GM18867 (cell line): ENCODE results near the gene GNAQ.
"Not testable (repeated sequence)": the region's sequence is repeated elsewhere in the genome, so short reads cannot be mapped to it uniquely, and the experiment has no call there.

ENCODE experiments used
- ATAC-seq: cut with Tn5 transposase; IDR thresholded peaks from one replicate; pipeline ENCODE4 v1.9.1; 2021; ENCODE audit warnings: mild to moderate bottlenecking, moderate library complexity; ENCODE audit not compliant: unreplicated experiment

The GNAQ gene

DNA sequence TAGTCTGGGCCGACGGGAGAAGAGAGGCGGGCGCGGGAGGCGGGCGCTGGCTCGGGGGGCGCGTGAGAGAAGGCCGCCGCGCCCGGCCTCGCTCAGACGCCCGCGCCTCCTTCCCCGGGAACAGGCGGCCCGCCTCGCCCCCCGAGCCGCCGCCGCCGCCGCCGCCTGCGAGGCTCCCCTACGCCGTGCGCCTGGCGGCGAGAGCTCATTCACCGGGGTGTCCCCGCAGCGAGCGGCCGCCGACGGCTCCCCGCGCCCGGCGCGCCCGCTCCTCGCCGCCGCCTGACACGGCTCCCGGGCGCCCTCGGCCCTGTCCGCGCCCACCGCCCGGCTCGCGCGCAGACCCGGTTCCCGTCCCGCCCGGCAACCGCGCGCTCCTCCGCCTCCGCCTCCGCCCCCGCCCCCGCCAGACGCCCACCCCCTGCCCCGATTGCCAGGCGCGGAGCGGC is at the start of gene GNAQ:
GNAQ (minus strand) TSS at position 368 of the 449 bp plus-strand sequence. CDS start 576 bp downstream, outside the sequence.
- ATAC-seq = no peak

DNA sequence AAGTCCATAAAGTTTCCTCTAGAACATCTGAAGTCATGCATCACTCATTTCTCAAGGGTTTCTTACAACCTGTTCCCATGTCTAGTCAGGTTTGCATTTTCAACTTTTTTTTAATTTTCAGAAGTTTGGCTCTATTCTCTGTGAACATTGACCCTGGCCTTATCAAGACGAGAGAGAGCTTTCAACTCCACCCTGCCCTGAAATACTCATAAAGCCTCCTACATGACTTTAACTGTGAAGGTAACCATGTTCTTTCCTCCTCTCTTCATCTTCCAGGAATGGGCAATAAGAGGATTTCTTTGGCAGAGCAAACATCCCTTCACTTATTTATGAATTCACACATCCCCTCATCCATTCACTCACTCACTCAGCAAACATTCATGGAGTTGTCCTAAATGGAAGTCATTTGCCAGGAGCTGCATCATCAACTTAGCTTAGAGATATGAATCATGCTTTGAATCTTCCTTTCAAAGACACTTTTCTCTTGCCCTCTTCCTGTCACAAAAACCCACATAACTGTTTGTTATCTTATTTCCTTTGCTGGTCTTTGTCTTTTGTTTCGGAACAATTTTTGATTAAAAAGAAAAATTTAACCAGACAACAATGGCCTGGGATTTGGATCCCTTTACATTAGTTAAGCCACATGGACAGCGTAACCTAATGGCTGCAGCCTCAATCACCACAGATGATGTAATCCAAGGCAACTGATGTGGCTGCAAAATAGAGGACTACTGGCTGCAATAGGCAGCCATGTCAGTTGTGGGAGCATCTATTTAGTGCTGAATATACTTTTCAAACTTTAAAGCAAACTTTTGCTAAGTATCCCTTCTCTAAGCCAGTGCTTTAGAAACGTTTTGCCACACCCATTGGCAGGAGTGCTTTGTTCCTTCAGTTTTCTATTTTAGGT is 43.0 kb upstream of the GNAQ start:
- ATAC-seq = no peak

DNA sequence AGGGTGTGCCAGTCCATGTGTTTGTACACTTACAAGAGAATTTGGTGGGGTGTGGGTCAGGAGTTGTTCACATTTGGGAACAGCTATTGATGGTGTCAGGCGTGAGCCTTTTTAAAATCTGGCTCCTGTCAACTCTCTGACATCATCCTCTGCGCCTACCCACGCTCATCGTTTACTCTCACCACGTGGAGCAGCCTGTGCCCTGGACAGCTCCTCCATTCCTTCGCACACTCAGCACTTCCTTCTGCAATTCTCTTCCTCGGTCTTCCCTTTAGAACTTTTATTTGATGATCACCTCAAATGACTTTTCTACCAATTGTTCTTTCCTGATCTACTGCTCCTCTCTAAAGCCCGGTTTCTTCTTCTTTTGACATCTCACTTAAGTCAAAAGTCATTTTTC is 42.1 kb upstream of the GNAQ start:
- no peak for ATAC-seq

DNA sequence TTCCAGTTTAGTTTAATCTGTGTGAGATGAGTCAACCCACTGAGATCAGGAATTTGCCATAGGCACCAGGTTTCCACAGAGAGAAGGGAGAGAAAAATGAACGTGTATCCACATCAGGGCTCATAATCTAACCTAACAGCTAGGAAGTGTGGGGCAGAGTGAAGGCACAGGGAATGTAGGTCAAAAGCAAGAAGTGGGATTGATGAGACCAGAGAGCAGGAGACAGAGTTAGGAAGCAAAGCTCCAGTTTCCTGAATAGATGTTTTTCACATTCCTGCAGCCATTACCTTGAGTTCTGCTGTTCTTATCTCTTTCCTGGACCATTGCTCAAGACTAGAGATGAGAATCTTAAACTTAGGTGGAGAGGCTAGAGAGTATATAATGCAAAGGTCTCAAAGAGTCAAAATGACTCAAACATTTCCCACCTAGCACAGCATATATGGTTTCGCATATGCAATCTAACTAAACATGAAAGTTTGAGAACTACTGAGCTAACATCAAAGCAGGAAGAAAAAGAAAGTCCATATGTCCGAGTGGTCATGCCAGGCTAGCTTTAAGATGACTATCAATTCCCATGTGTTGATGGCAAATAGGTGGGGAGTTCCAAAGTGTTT is 41.1 kb upstream of the GNAQ start:
- no peak for ATAC-seq

DNA sequence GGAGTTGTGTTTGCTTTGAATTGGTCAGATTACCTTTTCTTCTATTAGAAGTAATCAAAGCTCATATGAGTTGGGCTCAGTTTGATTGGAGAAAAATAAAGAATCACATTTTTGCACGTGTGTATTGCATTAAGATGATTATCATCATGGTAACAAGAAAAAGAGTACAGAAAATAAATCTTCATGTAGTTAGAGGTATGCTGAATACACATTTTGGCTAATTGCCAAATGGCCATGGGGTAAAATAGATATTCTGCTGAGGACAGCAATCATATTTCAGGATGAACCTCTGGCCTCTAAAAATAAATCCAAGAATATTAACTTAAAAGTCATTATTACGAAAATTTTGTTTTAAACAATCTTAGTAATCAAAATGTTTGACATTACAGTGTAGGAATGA is 38.9 kb upstream of the GNAQ start:
- no peak for ATAC-seq

DNA sequence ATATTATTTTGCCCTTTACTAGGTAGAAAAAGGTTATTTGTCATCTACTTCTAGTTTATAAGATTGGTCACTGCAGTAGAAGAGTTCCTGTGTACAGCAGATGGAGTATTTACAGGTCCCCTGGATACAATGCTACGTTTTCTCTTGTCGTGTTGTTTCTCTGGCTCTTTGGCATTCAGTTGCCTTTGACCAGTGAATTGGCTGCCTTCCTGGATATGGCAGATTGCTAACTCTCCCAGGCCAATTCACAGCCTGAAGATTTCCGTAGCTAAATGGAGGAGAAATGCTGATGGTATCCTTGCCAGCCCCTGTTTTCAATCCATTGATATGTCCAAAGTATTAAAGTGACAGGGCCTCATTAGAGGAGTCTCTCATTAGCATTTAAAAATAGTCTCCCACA is 32.5 kb upstream of the GNAQ start:
- ATAC-seq = no peak

DNA sequence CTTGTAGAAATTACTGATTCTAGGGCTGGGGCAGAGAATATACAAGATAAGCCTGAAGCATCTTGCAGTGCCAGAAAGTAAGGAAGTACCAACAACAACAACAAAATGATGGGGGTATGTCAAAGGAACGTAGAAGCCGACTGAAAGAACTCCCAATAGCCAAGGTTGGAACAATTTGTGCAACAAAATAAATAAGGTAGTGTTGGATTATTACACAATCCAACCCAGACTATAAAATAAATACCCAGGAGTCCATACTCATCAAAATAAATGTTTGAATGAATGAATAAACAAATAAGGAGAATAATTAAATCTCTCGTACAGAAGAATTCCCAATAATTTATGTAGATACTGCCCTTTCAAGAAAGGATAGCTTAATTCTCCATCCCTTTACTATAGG is 31.1 kb upstream of the GNAQ start:
- no peak for ATAC-seq

DNA sequence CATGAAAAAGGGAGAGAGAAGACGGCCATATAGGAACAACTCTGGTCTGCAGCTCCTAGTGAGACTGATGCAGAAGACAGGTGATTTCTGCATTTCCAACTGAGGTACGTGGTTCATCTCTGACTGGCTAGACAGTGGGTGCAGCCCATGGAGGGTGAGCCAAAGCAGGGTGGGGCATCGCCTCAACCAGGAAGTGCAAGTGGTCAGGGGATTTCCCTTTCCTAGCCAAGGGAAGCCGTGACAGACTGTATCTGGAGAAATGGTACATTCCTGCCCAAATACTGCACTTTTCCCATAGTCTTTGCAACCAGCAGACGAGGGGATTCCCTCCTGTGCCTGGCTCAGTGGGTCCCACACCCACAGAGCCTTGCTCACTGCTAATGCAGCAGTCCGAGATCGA is 22.6 kb upstream of the GNAQ start:
- ATAC-seq = not testable (repeated sequence)

DNA sequence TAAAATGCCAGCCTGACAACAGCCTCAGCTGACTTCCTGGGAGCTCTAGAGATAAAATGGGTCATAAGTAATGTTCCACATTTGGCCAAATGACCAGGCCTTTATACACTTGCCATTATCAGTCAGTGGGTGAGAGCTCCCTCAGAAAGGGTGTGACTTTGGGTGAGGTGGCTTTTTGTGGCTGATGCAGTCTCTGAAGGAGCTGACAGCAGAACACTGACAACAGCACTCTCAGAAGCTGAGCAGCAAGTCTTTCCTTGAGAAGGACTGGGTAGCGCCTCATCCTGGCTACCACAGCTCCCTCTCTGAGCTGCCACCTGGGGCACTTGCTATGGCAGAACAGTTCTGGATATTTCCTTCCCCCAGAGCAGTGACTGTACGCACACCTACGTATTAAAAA is 22.0 kb upstream of the GNAQ start:
- ATAC-seq = no peak

DNA sequence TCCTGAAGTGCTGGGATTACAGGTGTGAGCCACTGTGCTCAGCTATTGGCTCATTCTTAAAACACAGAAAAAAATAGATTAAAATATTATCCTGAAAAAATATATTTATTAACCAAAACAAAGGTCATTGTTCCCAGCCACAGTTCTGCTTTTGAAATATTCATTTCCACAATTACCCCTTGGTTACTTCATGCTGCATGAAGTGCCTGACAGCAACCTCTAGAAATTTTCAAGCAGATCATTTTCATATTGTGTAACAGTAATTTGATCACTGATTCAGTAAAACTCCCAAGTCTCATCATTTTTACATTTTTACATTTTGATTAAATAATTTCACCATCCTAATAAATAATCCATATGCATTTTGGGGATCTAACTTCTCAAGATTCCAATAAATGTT is 18.8 kb upstream of the GNAQ start:
- ATAC-seq = no peak

DNA sequence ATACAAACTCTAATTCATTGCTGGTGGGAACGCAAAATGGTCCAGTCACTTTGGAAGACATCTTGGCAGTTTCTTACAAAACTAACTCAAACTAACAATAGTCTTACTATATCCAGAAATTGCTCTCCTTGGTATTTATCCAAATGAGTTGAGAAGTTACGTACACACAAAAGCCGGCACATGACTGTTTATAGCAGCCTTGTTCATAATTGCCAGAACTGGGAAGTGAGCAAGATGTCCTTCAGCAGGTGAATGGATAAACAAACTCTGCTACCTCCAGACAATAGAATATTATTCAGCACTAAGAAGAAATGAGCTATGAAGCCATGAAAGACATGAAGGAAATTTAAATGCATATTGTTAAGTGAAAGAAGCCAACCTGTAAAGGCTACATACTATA is 17.9 kb upstream of the GNAQ start:
- ATAC-seq = no peak

DNA sequence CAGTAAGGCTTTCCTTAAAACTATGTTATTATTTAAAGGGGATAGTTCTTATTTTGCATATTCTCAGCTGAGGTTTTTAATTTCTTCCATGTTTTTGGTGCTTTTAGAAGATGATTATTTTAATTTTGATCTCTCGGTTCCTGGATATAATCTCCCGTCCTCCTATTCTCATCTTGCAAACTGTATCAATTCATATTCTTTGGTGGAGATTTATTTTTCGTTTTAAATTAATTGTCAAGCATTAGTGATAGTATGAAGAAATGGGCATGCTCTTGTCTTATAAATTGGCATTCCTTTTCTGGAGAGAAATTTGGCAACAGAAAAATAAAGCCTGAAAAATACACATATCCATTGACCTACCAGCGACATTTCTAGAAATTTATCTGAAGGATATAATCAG is 15.5 kb upstream of the GNAQ start:
- no peak for ATAC-seq

DNA sequence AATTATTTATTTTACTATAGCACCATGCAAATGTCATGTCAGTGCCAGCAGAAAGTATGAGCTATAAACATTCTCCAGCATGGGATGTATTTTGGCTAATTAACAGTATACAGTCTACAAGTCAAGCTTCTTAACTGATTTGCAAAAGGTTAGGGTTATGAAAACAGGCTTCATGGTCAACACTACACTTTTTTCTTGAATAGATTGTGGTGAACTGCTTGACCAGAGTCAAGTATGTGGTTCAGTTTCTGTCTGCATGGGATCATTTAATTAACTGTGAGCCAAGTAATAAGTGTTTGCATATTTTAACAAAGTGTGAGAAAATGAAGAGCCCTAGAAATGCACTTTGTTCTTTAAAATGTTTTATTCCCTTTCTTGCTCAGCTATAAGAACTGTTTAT is 14.5 kb upstream of the GNAQ start:
- no peak for ATAC-seq

DNA sequence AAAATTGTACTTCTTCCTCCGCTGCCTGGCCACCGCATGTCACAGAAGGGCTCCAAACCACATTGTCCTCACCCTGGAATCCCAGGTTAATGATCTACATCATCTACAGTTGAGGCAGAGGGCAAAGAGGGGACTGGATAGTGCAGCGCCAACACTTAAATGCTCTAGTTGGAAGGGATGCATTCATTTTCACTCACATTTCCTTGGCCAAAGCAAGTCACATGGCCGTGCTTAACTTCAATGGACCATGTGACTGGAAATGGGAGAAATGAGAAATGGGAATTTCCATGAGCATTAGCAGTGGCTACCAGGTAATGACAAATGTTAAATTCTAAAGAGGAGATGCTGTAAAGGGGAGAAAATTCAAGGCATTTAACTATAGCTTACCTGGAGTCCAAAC is 13.3 kb upstream of the GNAQ start:
- ATAC-seq = no peak

DNA sequence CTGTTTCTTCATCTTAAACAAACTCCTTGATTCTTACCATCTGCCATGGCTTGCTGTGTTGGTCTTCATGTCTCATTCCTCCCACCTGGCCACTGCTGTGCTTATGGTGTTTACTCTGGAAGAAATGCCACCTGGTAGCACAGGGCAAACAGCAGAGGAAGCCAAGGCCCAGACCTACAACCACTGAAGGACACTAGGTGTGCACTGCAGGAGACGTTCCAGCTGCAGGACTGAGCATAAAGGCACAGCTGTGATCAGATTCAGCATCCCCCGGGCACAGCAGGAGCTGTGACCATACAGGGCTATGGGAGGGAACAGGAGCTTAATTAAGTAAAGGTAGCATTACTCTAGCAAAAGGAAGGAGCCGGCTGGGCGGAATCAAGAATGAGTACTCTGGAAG is 12.6 kb upstream of the GNAQ start:
- ATAC-seq = no peak

DNA sequence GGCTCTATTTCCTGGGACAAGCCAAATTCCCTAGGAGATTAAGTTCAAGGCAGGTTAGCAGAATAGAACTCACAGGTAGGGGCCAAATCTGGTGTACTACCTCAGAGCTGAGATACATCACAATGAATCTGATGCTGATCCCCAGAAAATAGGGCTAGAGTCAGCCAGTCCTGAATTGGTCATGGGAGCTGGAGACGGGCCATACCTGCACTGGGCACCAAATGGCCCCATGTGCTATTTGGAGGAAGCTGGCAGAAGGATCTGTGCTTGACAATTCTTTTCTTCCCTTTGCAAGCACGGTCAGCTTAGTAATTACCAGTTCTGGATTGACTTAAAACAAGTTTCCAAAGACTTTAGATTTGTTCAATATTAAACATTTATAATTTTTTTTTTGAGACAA is 10.4 kb upstream of the GNAQ start:
- ATAC-seq = no peak

DNA sequence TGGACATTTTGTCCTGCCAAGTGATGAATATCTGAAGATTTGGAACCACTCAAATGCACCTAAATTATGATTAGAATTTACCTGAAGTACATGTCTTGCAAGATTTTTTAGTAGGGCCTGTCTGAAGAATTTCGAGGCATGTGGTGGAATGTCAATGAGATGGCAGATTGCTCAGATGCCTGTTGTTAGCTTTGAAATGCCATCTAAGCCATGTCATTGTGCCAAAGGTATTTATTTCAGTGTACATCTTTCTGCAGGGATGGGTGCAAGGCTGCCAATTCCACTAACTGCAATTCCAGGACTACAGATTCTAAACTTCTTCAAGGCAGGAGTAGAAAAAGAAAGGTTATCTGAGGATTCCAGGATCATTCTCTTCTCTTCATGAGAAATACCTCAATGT is 9.1 kb upstream of the GNAQ start:
- no peak for ATAC-seq

DNA sequence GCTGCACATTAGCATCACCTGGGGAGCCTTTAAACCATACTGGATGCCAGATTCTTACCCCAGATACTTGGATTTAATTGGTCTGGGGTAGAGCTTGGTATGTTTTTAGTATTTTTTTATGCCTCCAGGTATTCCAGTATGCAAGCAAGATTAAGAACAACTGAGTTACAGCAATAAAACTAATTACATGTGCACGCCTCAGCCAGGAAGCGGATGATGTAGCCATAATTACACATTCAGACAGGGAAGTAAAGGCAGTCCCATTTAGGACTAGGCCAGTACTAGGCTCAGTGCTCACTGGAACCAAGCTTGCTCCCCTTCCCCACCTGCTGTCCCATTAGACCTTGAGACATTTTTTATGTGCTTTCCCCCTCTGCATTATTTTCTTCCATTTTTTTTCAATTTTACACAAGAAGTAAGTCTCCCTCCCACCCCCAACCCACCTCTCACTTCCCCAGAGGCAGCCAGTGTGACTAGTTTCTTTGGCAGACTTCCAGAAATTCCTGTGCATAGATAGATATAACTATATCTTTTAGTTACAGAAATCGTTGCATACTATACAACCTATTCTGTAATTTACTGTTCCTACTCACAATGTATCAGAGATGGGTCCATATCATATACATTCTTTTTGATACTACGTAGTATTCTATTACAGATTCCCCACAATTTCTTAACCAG is 7.1 kb upstream of the GNAQ start:
- no peak for ATAC-seq

DNA sequence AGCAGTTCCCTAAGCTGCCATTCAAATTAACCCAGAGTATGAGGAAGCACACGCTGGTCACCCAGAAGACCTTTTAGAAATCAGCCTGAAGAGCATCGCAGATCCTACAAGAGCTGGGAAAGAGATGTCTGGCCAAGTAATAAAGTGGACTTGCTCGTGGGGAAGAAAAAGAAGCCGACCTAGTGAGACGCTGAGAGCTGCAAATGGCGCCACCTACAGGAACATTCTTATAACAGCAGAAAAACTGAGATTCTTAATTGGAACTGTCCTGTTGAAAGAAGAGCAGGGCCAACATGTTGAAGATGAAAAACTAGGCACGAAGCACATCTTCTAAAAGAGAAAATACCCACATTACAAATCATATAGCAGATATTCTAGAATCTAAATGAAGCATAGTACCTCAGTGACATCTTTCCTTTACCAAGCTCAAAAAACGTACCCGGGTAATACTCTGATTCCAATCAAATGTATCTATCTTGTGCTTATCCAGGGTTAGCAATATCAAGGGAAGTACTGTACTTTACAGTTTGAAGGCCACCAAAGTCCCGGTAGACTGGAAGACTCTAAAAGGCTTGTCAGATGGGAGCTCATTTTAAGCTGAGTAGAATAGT is 3.9 kb upstream of the GNAQ start:
- ATAC-seq = peak; percentile 71

DNA sequence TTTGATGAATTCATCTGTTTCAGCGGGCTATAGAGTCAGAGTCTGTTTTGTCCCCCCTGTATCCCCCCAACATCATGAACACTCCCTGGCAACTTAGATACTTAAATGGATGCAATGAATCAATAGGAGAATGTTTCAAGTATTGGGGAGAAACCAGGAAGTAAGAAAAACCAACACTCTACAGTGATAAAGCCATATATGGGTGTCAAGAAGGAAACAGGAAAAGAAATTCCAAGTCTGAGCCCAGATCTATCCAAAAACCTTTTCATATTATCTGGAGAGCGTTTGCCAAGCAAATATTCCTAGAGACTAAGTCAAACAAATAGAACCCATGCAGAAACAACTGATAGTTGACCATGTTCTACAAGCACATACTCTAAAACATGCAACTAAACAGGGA is 2.3 kb upstream of the GNAQ start:
- ATAC-seq = no peak

DNA sequence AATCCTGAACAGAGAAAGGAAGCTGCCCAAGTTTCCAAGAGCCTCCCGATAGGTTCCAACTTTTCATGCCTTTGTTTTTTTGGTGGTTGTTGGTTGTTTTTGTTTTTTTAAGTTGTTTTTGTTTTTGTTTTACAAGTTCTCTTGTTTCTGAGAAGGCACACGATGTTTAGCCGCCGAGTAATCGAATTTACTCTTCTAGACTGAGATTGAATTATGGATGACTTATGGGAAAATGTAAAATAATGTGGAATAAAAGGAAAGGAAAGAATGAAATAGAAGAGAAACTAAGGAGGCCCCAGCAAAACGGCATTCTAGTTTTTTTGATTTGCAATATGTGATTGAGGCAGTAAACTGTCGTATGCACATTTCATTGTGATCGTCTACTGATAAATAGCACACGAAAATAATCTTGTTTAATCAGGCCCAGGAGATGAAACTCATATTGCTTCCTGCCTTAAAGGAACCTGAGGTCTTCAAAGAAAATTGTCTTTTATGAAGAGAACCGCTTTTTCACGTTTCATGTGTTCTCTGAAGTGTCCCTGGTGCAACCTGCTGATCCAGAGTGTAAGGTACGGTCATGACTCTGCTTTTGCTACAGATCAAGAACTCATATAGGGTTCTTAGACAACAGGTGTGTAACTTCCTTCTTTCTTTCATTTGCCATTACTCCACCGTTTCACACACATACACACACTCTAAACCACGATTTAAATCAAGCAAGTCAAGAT is 1.3 kb upstream of the GNAQ start:
- no peak for ATAC-seq
